Stimulated activated CD8-positive, alpha-beta memory T cell treated with anti-CD3 and anti-CD28 coated beads, Interleukin-15, amount 100 ng/mL, for 1 hour (primary cell): Measurements from ENCODE around the gene LAMA2.
"Not testable (repeated sequence)": the region's sequence is repeated elsewhere in the genome, so short reads cannot be mapped to it uniquely, and the experiment has no call there.

Experiments
- DNase-seq: peaks from one replicate; pipeline ENCODE4 v3.0.0-alpha.2; 2020; ENCODE audit warnings: low read depth

Gene LAMA2

DNA sequence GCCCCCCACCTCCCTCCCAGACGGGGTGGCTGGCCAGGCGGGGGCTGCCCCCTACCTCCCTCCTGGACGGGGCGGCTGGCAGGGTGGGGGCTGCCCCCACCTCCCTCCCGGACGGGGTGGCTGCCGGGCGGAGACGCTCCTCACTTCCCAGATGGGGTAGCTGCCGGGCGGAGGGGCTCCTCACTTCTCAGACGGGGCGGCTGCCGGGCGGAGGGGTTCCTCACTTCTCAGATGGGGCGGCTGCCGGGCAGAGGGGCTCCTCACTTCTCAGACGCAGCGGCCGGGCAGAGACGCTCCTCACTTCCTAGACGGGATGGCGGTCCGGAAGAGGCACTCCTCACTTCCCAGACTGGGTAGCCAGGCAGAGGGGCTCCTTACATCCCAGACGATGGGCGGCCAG lies 205.5 kb downstream of the LAMA2 start:
- not testable (repeated sequence) for DNase-seq

DNA sequence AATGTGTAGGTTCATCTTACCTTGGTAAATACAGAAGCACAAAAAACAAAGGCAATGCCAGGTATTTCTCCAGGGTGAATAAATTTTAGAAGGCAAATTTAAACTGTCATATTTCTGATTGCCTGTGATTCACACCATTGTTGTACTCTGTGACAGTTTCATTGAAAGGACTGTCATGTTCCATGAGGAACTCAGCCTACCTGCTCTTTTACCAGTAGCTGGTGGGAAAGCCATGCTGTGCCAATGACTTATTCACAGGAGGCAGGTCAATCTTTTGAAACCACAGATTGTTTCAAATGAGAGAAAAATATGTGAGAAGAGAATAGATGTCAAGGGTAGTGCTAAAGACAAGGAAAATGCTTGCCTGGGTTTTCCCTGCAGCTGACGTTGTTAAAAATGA lies 206.4 kb downstream of the LAMA2 start:
- DNase-seq, result no peak

GRCh38 chr6:129094147-129094546 lies 211.2 kb downstream of the LAMA2 start:
- no peak for DNase-seq

- DNase-seq, result no peak
These were observed 213.8 kb downstream of the LAMA2 start for GRCh38 chr6:129096651-129097290.

- no peak for DNase-seq
These were observed 215.2 kb downstream of the LAMA2 start for GRCh38 chr6:129098061-129098553.

GRCh38 chr6:129099696-129100095 lies 216.8 kb downstream of the LAMA2 start:
- DNase-seq, result no peak

DNA sequence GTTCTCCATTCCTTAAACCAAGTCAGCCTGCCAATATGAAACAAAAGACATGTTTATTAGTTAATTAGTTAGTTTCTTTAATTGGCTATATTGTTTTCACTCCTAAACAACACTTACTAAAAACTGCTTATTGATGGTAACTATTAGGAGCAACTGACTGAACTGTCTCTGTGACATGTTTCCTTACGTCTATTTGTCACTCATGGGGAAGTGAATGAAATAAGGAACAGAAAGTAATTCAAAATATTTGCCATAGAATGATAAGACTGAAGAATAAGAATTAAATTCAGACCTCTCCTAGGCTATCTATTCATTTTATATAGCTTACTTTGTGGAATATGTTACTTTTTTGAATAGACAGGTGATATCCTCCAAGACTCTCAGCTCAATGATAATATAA lies 217.2 kb downstream of the LAMA2 start:
- no peak for DNase-seq

GRCh38 chr6:129102741-129103140 lies 219.8 kb downstream of the LAMA2 start:
- no peak for DNase-seq

GRCh38 chr6:129104131-129104530 lies 221.2 kb downstream of the LAMA2 start:
- DNase-seq, result no peak

GRCh38 chr6:129104560-129104959 lies 221.6 kb downstream of the LAMA2 start:
- DNase-seq, result no peak

DNA sequence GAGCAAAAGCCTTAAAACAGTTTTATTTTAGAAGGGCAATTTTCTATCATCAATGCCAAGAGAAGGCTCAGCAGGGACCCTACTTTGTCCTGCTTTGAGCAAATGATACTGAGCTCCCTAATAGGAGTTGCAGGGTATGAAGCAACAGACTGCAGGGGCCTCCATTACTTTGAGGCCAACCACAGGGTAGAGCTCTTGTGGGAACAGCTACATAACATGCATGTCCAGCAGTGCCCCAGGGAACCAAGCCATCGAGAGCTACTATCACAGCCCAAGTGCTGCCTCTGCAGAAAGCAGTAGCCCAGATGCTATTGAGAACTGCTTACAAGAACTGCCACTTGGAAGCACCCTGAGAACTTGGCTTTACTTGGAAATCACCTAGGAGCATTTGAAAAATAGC lies 222.1 kb downstream of the LAMA2 start:
- no peak for DNase-seq

GRCh38 chr6:129105793-129106192 lies 222.9 kb downstream of the LAMA2 start:
- no peak for DNase-seq

DNA sequence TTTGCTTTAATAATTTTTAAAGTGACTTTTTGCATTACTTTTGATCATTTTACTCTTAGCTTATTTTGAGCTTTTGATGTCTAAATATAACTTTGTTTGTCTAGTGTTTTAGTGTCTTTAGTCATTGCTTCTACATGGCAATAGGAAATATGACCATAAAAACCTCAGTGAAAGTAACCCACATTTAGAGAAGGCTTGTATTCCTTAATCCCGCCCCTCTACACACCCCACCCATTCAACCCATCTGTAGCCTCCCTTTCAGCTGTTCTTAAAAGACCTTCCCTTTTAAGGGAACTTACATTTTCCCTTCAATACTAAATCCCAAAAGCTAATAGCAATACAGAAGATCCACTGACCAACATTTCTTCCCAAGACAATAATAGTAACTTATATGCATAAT lies 225.4 kb downstream of the LAMA2 start:
- DNase-seq, result no peak

DNA sequence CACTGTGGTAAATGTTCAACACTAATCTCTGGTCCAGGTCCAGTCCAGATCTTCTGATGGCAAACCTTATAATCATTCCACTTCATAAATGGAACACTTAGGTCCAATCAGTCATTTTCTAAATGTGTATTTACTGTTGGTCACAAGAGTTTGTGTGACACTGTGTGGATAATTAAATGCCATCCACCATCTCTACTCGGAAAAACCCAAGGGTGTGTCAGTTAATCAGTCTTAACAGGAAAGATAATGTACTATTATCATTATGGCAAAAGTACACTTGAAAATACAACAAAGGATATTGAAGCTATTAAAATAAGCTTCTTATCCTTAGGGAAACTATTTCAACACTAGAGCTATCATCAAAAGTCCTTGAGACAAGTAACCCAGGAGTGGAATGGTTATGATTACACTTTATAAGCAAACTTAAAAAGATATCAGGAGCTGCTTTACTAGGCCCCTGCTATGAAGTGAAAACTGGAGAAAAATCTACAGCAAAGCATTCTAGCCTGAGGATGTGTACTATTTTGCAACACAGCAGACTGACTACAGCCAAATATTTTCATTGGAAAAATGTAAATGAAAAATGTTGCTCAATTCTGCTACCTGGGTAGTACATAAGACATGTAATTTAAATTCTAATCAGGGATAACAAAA lies 227.9 kb downstream of the LAMA2 start:
- no peak for DNase-seq

DNA sequence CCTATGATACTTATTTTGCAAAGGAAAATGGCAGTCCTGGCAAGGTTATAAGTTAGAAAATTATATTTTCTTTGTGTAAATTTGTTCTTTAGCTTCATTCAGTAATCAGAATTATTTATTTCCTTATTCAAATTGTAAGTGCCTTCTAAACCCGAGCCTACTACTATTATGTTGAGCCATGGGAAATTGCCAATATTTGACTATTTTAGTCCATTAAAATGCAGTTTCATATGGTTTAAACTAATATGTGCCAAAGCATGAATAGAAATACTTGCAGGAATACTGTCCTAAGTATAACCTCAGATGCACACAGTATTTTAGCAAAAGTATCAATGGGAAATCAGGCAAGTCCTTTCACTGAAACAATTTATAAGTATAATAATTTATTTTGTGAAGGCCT lies 228.4 kb downstream of the LAMA2 start:
- DNase-seq, result no peak

DNA sequence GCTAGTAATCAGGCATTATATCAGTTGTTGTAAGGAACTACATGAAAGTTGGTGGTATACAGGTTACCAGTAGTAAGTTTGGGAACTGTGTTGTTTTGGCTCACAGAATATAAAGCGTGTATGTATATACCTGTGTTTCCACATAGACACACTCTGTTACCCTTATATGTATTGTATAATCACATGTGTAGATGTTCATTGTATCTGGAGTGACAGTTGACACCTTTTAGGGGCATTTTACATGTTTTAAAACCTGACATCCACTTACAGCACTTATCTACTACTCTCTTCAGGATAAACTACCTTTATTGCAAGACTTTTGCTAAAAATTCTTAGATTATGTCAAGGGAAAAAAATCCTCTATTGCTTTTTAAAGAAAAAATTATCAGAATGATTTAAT lies 228.9 kb downstream of the LAMA2 start:
- no peak for DNase-seq

GRCh38 chr6:129112591-129112990 lies 229.7 kb downstream of the LAMA2 start:
- DNase-seq, result no peak

DNA sequence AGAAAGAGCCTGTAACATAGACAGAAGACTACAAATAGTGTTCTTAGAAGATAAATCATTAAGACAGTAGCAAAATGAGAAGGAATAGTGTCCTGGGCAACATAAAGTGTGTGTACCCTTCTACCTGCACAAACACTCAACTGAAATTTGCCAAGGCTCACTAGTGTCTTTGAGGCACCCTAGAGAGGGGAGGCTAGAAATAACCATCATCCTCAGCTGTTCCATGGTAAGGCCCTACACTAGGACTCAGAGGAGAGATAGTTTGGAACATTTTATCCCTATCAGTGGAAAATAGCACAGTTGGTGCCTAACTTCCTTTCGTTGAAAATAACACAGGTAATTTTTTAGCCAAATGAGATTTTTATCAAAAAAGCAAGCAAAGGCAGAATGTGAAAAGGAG lies 230.7 kb downstream of the LAMA2 start:
- no peak for DNase-seq

GRCh38 chr6:129114636-129115391 lies 231.9 kb downstream of the LAMA2 start:
- DNase-seq, result no peak

- DNase-seq, result no peak
These were observed 232.5 kb downstream of the LAMA2 start for GRCh38 chr6:129115471-129115870.

- no peak for DNase-seq
These were observed 234.4 kb downstream of the LAMA2 start for GRCh38 chr6:129117355-129117754.

GRCh38 chr6:129120856-129121638 lies 238.1 kb downstream of the LAMA2 start:
- no peak for DNase-seq
